Chondrocyte (in vitro differentiated cells): ENCODE data around the gene HVCN1. TPM values are rescaled to one million over a fixed set of nuclear protein-coding genes. Genes with fewer than 3 reads are reported as not detected.
"Not testable (repeated sequence)": the region's sequence is repeated elsewhere in the genome, so short reads cannot be mapped to it uniquely, and the experiment has no call there.

Experiments used
- DNase-seq: peaks from one replicate; pipeline ENCODE4 v3.0.0; 2021; ENCODE audit warnings: mixed read lengths, low spot score
- H3K27ac Mint-ChIP-seq: one replicate; pipeline ENCODE4 v1.8.0; 2021; ENCODE audit warnings: mild to moderate bottlenecking, moderate library complexity, mixed read lengths; ENCODE audit not compliant: unreplicated experiment
- H3K27me3 Mint-ChIP-seq: 2 replicates; pipeline ENCODE4 v1.8.0; 2021; ENCODE audit warnings: low read depth, mixed read lengths
- H3K36me3 Mint-ChIP-seq: 2 replicates; pipeline ENCODE4 v1.8.0; 2021; ENCODE audit warnings: low read depth, mixed read lengths
- H3K4me1 Mint-ChIP-seq: 2 replicates; pipeline ENCODE4 v1.8.0; 2021; ENCODE audit warnings: low read depth, mild to moderate bottlenecking, mixed read lengths
- H3K4me3 Mint-ChIP-seq: one replicate; pipeline ENCODE4 v1.8.0; 2021; ENCODE audit warnings: mild to moderate bottlenecking, moderate library complexity, mixed read lengths; ENCODE audit not compliant: unreplicated experiment
- H3K9me3 Mint-ChIP-seq: 2 replicates; pipeline ENCODE4 v1.8.0; 2021; ENCODE audit warnings: low read depth, mixed read lengths
- CTCF ChIP-seq: fragments of 200-600 bp; sonication (generic); IDR thresholded peaks from 2 replicates; pipeline ENCODE4 v1.5.0; 2021; ENCODE audit warnings: antibody characterized with exemption, mild to moderate bottlenecking, moderate library complexity
- total RNA-seq: library from RNA; stranded (reverse); gene quantifications from 3 replicates; pipeline ENCODE4 v1.2.1, GENCODE V29; 2021

The HVCN1 gene
- total RNA-seq, 1 donor from 2014 or later: 1.2 TPM

DNA sequence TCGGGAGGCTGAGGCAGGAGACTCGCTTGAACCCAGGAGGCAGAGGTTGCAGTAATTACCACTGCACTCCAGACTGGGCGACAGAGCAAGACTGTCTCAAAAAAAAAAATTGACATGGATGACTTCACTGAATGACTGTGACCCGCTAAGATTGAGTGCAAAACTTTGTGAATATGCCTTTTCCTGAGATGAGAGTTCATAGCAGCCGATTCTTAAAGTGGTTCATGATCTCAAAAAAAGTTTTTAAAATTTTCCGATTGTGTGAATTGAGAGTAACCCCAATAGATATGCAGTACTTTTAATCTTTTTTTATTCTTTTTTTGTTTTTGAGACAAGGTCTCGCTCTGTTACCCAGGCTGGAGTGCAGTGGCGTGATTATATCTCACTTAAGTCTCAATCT lies 73.7 kb downstream of the HVCN1 start:
- DNase-seq: no peak
- Mint-ChIP-seq H3K27me3 (no peaks in the 10 kb centered on the region), H3K4me1 (peaks cover 8% of the 10 kb centered on the region), H3K36me3 (peaks cover 1% of the 10 kb centered on the region), H3K9me3 (no peaks in the 10 kb centered on the region), H3K27ac (no peak overlapping the region), H3K4me3 (peak overlapping the region; percentile 33)
- no peak for TF ChIP-seq CTCF

DNA sequence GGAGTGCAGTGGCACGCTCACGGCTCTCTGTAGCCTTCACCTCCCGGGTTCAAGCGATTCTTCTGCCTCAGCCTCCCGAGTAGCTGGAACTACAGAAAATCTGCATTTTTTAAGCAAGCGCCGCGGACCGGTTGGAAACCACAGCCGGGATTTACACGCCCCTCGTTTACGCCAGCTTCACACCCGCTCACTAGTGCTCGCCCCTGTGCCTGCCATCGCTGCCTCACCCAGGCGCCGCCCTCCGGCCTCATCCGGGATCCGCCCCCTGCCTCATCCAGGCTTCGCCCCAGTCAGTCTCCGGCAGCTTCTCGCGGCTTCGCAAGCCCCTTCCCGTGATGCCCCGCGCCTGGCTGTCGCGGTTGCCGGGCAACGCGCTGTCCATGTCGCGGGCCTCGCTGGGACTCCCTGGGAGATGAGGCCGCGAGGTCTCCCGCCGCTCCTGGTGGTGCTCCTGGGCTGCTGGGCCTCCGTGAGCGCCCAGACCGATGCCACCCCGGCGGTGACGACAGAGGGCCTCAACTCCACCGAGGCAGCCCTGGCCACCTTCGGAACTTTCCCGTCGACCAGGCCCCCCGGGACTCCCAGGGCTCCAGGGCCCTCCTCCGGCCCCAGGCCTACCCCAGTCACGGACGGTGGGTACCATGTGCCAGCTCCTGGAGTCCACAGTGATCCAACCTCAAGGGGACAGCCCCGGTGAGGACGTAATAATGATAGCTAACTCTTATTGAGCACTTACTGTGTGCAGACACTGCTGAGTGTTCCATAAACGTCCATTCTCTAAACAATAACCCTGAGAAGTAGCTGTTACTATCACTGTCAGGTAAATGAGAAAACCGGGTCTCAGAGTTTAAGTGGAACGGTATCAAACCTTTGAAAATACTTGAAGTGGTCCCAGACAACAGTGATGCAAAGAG lies 74.9 kb downstream of the HVCN1 start, which contains the start of gene TCTN1:
TCTN1 (plus strand) TSS at position 359 of the 914 bp plus-strand sequence; CDS start at position 413, 54 bp downstream.
- Mint-ChIP-seq H3K27ac (peak within 1 kb of the TSS; percentile 78), H3K4me3 (peak within 1 kb of the TSS; percentile 84), H3K27me3 (no peaks in the 10 kb centered on the region), H3K9me3 (no peaks in the 10 kb centered on the region), H3K36me3 (peaks cover 1% of the 10 kb centered on the region), H3K4me1 (peaks cover 8% of the 10 kb centered on the region)
- peak; percentile 99 for DNase-seq
- TF ChIP-seq CTCF: peak; percentile 25

DNA sequence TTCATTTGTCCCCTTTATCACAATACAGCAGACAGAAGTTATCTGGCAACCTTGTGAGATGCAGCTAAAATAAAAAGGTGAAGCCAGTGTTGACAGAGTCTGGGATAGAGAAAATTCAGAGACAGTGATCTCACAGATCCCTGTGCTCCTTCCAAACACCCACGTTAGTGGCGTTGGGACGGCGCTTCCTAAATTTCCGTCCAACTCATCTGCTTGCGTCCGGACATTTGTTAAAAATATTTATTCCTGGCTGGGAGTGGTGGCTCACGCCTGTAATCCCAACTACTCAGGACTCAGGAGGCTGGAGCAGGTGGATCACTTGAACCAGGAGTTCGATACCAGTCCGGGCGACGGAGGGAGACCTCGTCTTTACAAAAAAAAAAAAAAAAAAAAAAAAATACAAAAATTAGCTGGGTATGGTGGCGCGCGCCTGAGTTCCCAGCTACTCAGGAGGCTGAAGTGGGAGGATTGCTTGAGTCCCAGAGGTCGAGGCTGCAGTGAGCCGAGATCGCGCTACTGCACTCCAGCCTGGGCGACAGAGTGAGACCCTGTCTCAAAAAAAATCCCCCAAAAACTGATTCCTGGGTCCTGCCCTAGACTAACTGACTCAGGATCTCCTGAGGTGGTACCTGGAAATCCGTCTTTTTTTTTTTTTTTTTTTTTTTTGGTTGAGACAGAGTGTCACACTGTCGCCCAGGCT lies 75.7 kb downstream of the HVCN1 start:
- no peak for TF ChIP-seq CTCF
- Mint-ChIP-seq H3K4me1 (peaks cover 8% of the 10 kb centered on the region), H3K36me3 (peaks cover 1% of the 10 kb centered on the region), H3K27me3 (no peaks in the 10 kb centered on the region), H3K4me3 (peak overlapping the region; percentile 84), H3K9me3 (no peaks in the 10 kb centered on the region), H3K27ac (peak overlapping the region; percentile 78)
- DNase-seq: no peak

DNA sequence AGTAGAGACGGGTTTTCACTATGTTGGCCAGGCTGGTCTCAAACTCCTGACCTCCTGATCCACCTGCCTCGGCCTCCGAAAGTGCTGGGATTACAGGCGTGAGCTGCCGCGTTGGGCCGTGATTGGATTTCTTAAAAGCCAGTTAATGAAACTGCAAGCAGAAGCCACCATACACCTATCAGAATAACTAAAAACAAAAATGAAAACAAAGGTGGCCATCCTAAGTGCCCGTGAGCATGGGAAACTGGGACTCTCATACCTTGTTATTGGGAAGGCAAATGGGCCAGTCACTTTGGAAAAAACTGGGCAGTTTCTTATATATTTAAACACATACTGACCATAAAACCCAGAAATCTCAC lies 82.7 kb downstream of the HVCN1 start:
- H3K27me3 Mint-ChIP-seq: no peaks in the 10 kb centered on the region
- no peaks in the 10 kb centered on the region for H3K36me3 Mint-ChIP-seq
- no peak for TF ChIP-seq CTCF
- H3K27ac Mint-ChIP-seq: no peak overlapping the region
- no peaks in the 10 kb centered on the region for H3K4me1 Mint-ChIP-seq
- no peak for DNase-seq
- no peak overlapping the region for H3K4me3 Mint-ChIP-seq
- H3K9me3 Mint-ChIP-seq: no peaks in the 10 kb centered on the region

GRCh38 chr12:110602085-110602814 lies 86.7 kb downstream of the HVCN1 start:
- peak; percentile 88 for TF ChIP-seq CTCF
- H3K27ac Mint-ChIP-seq, H3K27me3 Mint-ChIP-seq, H3K4me3 Mint-ChIP-seq, H3K9me3 Mint-ChIP-seq, H3K4me1 Mint-ChIP-seq, DNase-seq, H3K36me3 Mint-ChIP-seq: not testable (repeated sequence)
